Keratinocyte (primary cell): ENCODE results near the gene STYXL1. TPM values are rescaled to one million over a fixed set of nuclear protein-coding genes. Genes with fewer than 3 reads are reported as not detected.

Source experiments
- DNase-seq: peaks from one replicate; pipeline ENCODE4 v3.0.0-alpha.2; 2011; ENCODE audit warnings: low read depth, missing footprints, low spot score
- FAIRE-seq: peaks from 2 replicates; lab custom pipeline; 2011; peaks lifted over from hg19 to GRCh38; lab: Jason Lieb, UNC
- H2AFZ ChIP-seq: 2 replicates; pipeline ENCODE4 v1.6.0; 2012; ENCODE audit warnings: low read length, control low read depth, inconsistent platforms; ENCODE audit not compliant: control insufficient read depth
- H3K27ac ChIP-seq: 2 replicates; pipeline ENCODE4 v1.5.1; 2011; ENCODE audit warnings: low read length; ENCODE audit not compliant: control insufficient read depth, insufficient read depth
- H3K27me3 ChIP-seq: 3 replicates; pipeline ENCODE4 v1.6.0; 2011; ENCODE audit warnings: low read length; ENCODE audit not compliant: control insufficient read depth, insufficient read depth; ENCODE audit errors: extremely low read depth
- H3K36me3 ChIP-seq, 2 experiments: 2 replicates in 1 of 2; 3 replicates in 1 of 2; pipeline ENCODE4 v1.5.1; 2011; ENCODE audit warnings: low read length in 2 of 2, mild to moderate bottlenecking in 1 of 2; ENCODE audit not compliant: control insufficient read depth in 2 of 2, insufficient read depth in 2 of 2; ENCODE audit errors: extremely low read depth in 1 of 2
- H3K4me1 ChIP-seq: 3 replicates; pipeline ENCODE4 v1.5.1; 2011; ENCODE audit warnings: low read length; ENCODE audit not compliant: control insufficient read depth, insufficient read depth; ENCODE audit errors: extremely low read depth
- H3K4me2 ChIP-seq: 3 replicates; pipeline ENCODE4 v1.6.0; 2011; ENCODE audit warnings: low read depth, low read length; ENCODE audit not compliant: control insufficient read depth, insufficient read depth; ENCODE audit errors: extremely low read depth
- H3K4me3 ChIP-seq, 3 experiments: fragments of 200-600 bp in 1 of 3; sonication (generic) in 1 of 3; 2 replicates in 2 of 3; 3 replicates in 1 of 3; pipeline ENCODE4 v1.5.1; 2011 to 2016; ENCODE audit warnings: low read length in 3 of 3, mild to moderate bottlenecking in 3 of 3, control low read depth in 2 of 3, inconsistent platforms in 1 of 3, low read depth in 1 of 3, mixed read lengths in 1 of 3, mixed run types in 1 of 3, moderate library complexity in 1 of 3; ENCODE audit not compliant: control insufficient read depth in 2 of 3, insufficient read depth in 2 of 3; ENCODE audit errors: extremely low read depth in 1 of 3
- H3K79me2 ChIP-seq: 2 replicates; pipeline ENCODE4 v1.6.0; 2012; ENCODE audit warnings: low read length; ENCODE audit not compliant: control insufficient read depth, insufficient read depth
- H3K9ac ChIP-seq: 3 replicates; pipeline ENCODE4 v1.6.0; 2011; ENCODE audit warnings: low read length; ENCODE audit not compliant: control insufficient read depth, insufficient read depth; ENCODE audit errors: extremely low read depth
- H3K9me1 ChIP-seq: 3 replicates; pipeline ENCODE4 v1.6.0; 2011; ENCODE audit warnings: low read length; ENCODE audit not compliant: control insufficient read depth, insufficient read depth; ENCODE audit errors: extremely low read depth
- H3K9me3 ChIP-seq: 2 replicates; pipeline ENCODE4 v1.5.1; 2012; ENCODE audit warnings: low read depth, low read length; ENCODE audit not compliant: control insufficient read depth
- H4K20me1 ChIP-seq: 3 replicates; pipeline ENCODE4 v1.6.0; 2011; ENCODE audit warnings: low read length; ENCODE audit not compliant: control insufficient read depth, insufficient read depth; ENCODE audit errors: extremely low read depth
- CTCF ChIP-seq, 3 experiments: IDR thresholded peaks in 1 of 3; conservative IDR thresholded peaks in 1 of 3; optimal IDR thresholded peaks in 1 of 3; 2 replicates in 2 of 3; 3 replicates in 1 of 3; pipeline versions ENCODE3 to v1.5.1; 2011; ENCODE audit warnings: low read length in 3 of 3, mild to moderate bottlenecking in 3 of 3, moderate library complexity in 2 of 3, control low read depth in 1 of 3, inconsistent platforms in 1 of 3; ENCODE audit not compliant: insufficient read depth in 2 of 3; ENCODE audit errors: extremely low read depth in 1 of 3
- EZH2 ChIP-seq: IDR thresholded peaks from one replicate; pipeline ENCODE4 v1.6.1; 2012; ENCODE audit warnings: inconsistent platforms, mild to moderate bottlenecking, low read length, moderate library complexity
- dilution Hi-C: fragments of 300-500 bp; cut with MboI; formaldehyde crosslinking; loops from one replicate; pipeline ENCODE4 v1.7.0; 2020; ENCODE audit warnings: low sequenced_read_pairs; ENCODE audit not compliant: extremely low pct_ligation_motif_present
- polyA plus RNA-seq, 5 experiments: library from polyadenylated mRNA; depleted of rRNA in 3 of 5; stranded (reverse) in 3 of 5; stranded (forward) in 1 of 5; unstranded in 1 of 5; fragments of >200 nt; gene quantifications; 1 replicate in 1 of 5; 2 replicates in 3 of 5; 3 replicates in 1 of 5; pipeline versions ENCODE4 v1.2.1 to v1.2.3, GENCODE V29; 2011 to 2012; ENCODE audit warnings: missing spikeins in 2 of 5, low read depth in 1 of 5, low replicate concordance in 1 of 5

The STYXL1 gene
- polyA plus RNA-seq, 1 donor (not counting 4 experiments of a cell fraction or from before 2014, with no cell fraction given): 76.2 TPM

- Histone ChIP-seq H3K9ac (no peak overlapping the region), H3K4me2 (no peak overlapping the region)
Observed at GRCh38 chr7:76066716-76067503, 19.1 kb upstream of the STYXL1 start.

DNA sequence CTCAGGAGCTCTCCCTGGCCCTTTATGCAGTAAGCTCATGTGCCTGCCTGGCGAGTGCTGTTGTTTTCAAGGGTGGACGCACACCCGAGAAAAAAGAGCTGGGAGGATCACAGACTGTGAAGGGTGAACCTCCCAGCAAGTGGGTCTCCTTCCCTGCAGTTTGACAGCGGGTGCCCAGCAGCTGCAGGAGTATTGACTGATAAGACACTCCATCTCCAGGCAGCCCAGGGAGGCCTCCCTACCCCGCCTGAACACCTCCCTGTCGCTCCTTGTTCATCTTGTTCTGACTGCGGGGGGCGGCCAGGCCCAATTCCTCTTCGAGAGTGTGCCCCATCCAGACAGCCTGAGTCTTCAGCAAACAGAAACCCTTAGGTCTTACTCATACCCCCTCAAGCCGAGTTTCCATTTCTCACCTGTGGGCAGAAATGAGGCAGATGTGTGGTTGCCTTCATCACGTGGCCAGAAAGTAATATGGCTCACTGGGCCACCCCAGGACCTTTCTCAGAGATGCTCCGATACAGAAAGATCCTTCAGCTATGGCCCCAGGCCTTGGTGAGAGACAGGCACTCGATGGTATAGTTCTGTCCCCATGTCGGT lies 17.3 kb upstream of the STYXL1 start:
- no peak for DNase-seq
- Histone ChIP-seq H4K20me1 (no peaks in the 10 kb centered on the region), H3K79me2 (no peaks in the 10 kb centered on the region), H3K9ac (no peak overlapping the region), H3K4me1 (peaks cover 14% of the 10 kb centered on the region), H3K36me3 (peaks cover 41 to 44% of the 10 kb centered on the region in 2 experiments), H3K27ac (no peak overlapping the region), H3K9me1 (no peaks in the 10 kb centered on the region), H3K27me3 (no peaks in the 10 kb centered on the region), H3K4me2 (no peak overlapping the region), H3K9me3 (no peaks in the 10 kb centered on the region), H3K4me3 (no peak overlapping the region), H2AFZ (no peak overlapping the region)
- dilution Hi-C loops: no loop called here
- no peak for TF ChIP-seq CTCF (optimal IDR thresholded peaks at IDR 0.05 in 1 of 3, IDR thresholded peaks at IDR 0.05 in 1 of 3, conservative IDR thresholded peaks at IDR 0.05 in 1 of 3; ENCODE audit: extremely low read depth in 1 of 3, insufficient read depth in 2 of 3, low read length in 3 of 3)
- TF ChIP-seq EZH2: no peak
- no peak for FAIRE-seq

More at GRCh38 chr7:76066716-76067503, 19.1 kb upstream of the STYXL1 start:
- peaks cover 26 to 28% of the 10 kb centered on the region in 2 experiments for H3K36me3 ChIP-seq
- no peaks in the 10 kb centered on the region for H3K9me3 ChIP-seq
- H3K4me1 ChIP-seq: peaks cover 17% of the 10 kb centered on the region
- H3K9me1 ChIP-seq: no peaks in the 10 kb centered on the region
- dilution Hi-C loops: no loop called here
- no peak overlapping the region for H2AFZ ChIP-seq
- no peaks in the 10 kb centered on the region for H3K79me2 ChIP-seq
- H3K27ac ChIP-seq: no peak overlapping the region
- no peak for FAIRE-seq
- no peak overlapping the region for H3K4me3 ChIP-seq
- TF ChIP-seq EZH2 (no peak), CTCF (optimal IDR thresholded peaks at IDR 0.05 in 1 of 3, IDR thresholded peaks at IDR 0.05 in 1 of 3, conservative IDR thresholded peaks at IDR 0.05 in 1 of 3; ENCODE audit: extremely low read depth in 1 of 3, insufficient read depth in 2 of 3, low read length in 3 of 3) (no peak)
- no peaks in the 10 kb centered on the region for H4K20me1 ChIP-seq
- no peak for DNase-seq
- no peaks in the 10 kb centered on the region for H3K27me3 ChIP-seq
